ENCODE measurements around the gene ZNF280C. TPM values are rescaled to one million over a fixed set of nuclear protein-coding genes. Genes with fewer than 3 reads are reported as not detected.

Gene ZNF280C, protein sequence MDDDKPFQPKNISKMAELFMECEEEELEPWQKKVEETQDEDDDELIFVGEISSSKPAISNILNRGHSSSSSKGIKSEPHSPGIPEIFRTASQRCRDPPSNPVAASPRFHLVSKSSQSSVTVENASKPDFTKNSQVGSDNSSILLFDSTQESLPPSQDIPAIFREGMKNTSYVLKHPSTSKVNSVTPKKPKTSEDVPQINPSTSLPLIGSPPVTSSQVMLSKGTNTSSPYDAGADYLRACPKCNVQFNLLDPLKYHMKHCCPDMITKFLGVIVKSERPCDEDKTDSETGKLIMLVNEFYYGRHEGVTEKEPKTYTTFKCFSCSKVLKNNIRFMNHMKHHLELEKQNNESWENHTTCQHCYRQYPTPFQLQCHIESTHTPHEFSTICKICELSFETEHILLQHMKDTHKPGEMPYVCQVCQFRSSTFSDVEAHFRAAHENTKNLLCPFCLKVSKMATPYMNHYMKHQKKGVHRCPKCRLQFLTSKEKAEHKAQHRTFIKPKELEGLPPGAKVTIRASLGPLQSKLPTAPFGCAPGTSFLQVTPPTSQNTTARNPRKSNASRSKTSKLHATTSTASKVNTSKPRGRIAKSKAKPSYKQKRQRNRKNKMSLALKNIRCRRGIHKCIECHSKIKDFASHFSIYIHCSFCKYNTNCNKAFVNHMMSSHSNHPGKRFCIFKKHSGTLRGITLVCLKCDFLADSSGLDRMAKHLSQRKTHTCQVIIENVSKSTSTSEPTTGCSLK
- total RNA-seq, result 1 to 10 TPM; 4.1 to 6.7 TPM

DNA sequence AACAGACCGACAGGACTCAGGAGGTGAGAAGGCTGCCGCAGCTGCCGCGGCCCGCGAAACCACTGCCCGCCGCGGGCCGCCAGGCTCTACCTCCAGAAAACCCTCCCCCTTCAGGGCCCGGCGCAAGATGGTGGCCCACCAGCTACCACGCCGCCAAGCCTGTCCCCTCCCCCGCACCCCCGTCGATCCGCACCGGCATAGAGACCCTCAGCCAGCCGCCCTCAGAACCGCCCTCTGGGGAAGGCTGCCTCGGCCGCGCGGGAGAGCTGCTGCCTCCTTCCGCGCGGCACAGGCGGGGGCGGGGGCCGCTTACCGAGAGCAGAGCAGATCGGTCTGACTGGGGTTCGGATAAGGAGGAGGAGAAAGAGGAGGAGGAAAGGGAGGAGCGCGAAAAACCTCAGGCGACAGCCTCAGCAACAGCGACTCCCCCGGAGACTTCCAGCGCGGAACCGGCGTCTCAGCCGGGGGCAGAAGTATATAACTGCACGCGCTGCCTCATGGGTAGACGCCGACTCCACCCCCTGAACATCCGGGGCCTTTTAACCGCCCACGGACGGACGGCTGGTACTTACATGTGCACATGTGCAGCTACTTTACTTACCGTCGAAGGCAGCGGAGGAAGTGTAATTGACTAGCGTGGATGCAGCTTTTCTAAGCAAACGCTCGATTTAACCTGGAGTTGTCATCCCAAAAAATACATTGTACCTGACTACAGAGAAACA, at the start of gene ZNF280C:
ZNF280C (minus strand) TSS at position 451 of the 722 bp plus-strand sequence. CDS start 8,450 bp downstream, outside the sequence.
- DNase-seq (ENCODE audit: low spot score), result peak; percentile 93
- H3K9me3 Mint-ChIP-seq, result no peaks in the 10 kb centered on the region
- H3K36me3 Mint-ChIP-seq, result no peaks in the 10 kb centered on the region
- peak within 1 kb of the TSS; percentile 78 to 87 for H3K27ac Mint-ChIP-seq
- ATAC-seq, result peak; percentile 97 to 98
- peak within 1 kb of the TSS; percentile 89 for H3K4me3 Mint-ChIP-seq
- H3K27me3 Mint-ChIP-seq, result peaks cover 0 to 9% of the 10 kb centered on the region in 2 donors
- no peaks in the 10 kb centered on the region for H3K4me1 Mint-ChIP-seq (ENCODE audit: low read depth in 2 of 2)

DNA sequence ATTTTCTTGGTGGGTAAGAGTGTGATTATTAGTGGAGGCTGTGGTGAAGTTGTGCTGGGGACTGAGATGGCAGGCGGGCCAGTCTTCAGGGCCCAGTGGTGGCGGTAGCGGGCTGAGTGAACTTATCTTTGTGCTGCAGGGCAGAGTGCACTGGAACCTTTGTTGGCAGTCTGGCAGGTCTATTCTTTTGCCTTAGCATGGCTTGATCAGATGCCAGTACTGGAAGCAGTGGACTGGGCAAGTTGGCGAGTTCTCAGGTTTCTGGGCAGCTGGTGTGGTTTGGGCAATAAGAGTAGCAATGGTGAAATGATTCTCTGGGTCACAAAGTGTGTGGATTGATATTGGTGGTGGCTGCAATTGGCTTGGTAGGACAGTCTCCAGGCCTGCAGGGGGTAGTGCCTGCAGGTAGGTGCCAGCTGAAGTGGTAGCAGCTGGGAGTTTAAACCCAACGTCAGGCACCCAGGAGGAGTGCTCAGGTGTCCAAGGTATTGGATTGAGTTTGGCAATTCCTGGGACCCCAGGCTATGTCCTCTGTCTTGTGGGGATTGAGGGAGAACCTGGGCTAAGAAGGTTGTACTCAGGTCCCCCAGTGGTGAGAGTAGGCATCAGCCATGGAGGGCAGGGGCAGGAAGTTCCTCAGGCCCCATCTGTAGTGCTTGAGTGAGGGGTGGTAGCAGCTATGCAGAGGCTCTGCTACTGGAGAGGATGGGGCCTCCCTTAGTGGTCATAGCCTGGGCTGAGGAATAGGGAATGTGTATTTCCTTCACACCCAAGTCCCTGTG, 36.1 kb upstream of the ZNF280C start:
- H3K4me3 Mint-ChIP-seq, result no peak overlapping the region
- no peaks in the 10 kb centered on the region for H3K36me3 Mint-ChIP-seq
- DNase-seq (ENCODE audit: low spot score) (no peak), ATAC-seq (no peak)
- H3K27ac Mint-ChIP-seq, result no peak overlapping the region
- no peaks in the 10 kb centered on the region for H3K4me1 Mint-ChIP-seq (ENCODE audit: low read depth in 2 of 2)
- peaks cover 6 to 15% of the 10 kb centered on the region in 2 donors for H3K27me3 Mint-ChIP-seq
- H3K9me3 Mint-ChIP-seq, result no peaks in the 10 kb centered on the region

DNA sequence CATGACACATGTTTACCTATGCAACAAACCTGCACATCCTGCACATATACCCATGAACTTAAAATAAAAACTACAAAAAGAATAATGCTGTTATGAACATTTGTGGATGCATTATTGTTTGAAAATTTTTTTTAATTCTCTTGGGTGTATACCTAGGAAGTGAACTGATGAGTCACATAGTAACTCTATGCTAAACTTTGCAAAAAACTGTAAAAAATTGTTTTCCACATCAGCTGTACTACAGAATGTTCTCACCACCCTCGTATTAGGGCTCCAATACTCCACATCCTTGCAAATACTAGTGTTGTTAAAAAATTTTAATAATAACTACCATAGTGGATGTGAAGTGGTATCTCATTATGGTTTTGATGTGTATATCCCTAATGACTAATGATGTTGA, 33.3 kb upstream of the ZNF280C start:
- ATAC-seq, result no peak
- H3K4me3 Mint-ChIP-seq, result no peak overlapping the region

DNA sequence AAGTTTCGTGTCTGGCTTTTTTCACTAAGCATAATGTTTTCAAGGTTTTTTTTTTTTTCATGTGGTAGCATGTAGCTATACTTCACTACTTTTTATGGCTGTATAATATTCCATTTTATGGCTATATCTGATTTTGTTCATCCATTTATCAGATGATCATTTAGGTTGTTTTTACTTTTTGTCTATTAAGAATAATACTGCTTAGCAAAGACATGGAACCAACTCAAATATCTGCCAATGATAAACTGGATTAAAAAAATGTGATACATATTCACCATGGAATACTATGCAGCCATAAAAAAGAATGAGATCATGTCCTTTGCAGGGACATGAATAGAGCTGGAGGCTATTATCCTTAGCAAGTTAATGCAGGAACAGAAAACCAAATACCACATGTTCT, 32.7 kb upstream of the ZNF280C start:
- ATAC-seq (no peak), DNase-seq (ENCODE audit: low spot score) (no peak)
- Mint-ChIP-seq H3K36me3 (no peaks in the 10 kb centered on the region), H3K27me3 (peaks cover 6 to 19% of the 10 kb centered on the region in 2 donors), H3K27ac (no peak overlapping the region), H3K9me3 (no peaks in the 10 kb centered on the region), H3K4me1 (ENCODE audit: low read depth in 2 of 2) (no peaks in the 10 kb centered on the region), H3K4me3 (no peak overlapping the region)

More for the DNA sequence above, 33.3 kb upstream of the ZNF280C start:
- Mint-ChIP-seq H3K4me1 (ENCODE audit: low read depth in 2 of 2) (no peaks in the 10 kb centered on the region), H3K36me3 (no peaks in the 10 kb centered on the region), H3K27ac (no peak overlapping the region), H3K27me3 (peaks cover 6 to 16% of the 10 kb centered on the region in 2 donors), H3K9me3 (no peaks in the 10 kb centered on the region)
- no peak for DNase-seq (ENCODE audit: low spot score)

DNA sequence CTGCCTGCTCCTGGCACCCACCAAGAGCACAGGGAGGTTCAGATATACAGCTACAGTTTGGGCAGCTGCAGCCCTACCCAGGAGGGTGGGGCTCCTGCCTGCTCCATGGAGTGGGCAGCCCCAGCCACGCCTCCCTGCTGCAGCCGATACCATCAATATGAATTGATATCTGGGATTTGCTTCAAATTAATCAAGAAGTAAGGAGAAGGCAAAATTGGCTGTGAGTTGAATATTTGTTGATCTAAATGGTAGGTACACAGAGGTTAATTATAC, 31.2 kb upstream of the ZNF280C start:
- no peak for DNase-seq (ENCODE audit: low spot score)
- H3K9me3 Mint-ChIP-seq, result no peaks in the 10 kb centered on the region
- H3K4me1 Mint-ChIP-seq (ENCODE audit: low read depth in 2 of 2), result no peaks in the 10 kb centered on the region
- ATAC-seq, result peak in 1 of 2 donors; percentile 57
- H3K27ac Mint-ChIP-seq, result no peak overlapping the region
- H3K27me3 Mint-ChIP-seq, result peaks cover 6 to 26% of the 10 kb centered on the region in 2 donors
- no peaks in the 10 kb centered on the region for H3K36me3 Mint-ChIP-seq
- H3K4me3 Mint-ChIP-seq, result no peak overlapping the region

DNA sequence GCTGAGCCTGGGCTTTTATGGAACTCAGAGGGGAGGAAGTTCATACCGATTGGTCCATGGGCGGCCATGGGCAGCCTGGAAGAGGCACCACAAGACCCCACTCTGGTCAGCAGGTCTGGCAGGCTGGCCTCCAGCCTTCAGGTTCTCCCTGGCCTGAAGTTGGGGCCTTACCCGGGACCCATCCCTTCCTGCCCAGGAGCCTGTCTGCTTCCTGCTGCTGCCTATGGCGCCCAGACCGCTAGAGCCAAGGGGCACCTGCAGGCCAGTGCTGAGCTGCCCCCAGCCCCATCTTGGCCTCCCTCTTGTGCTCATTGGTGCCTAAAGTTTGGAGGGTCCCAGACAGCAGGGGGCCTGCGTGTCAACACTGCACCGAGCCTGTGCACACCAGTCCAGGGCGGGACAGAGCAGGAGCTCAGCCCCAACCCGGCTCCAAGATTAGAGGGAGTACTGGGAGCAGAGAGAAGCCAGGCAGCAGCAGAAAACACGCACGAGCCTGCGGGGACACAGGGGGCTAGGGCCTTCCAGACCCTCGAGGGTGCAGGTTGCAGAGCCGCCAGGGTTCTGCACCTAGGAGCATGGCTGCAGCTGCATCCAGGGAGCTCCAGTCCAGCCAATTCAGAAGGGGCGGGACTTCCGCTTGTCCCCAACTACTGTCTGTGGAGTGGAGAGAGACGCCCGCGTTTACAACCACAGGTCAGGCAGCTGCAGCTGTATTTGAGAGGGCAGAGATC, 30.7 kb upstream of the ZNF280C start:
- DNase-seq (ENCODE audit: low spot score), result no peak
- no peaks in the 10 kb centered on the region for H3K4me1 Mint-ChIP-seq (ENCODE audit: low read depth in 2 of 2)
- H3K27me3 Mint-ChIP-seq, result peaks cover 6 to 25% of the 10 kb centered on the region in 2 donors
- H3K36me3 Mint-ChIP-seq, result no peaks in the 10 kb centered on the region
- no peaks in the 10 kb centered on the region for H3K9me3 Mint-ChIP-seq
- ATAC-seq, result peak in 1 of 2 donors; percentile 56
- H3K27ac Mint-ChIP-seq, result no peak overlapping the region
- H3K4me3 Mint-ChIP-seq, result no peak overlapping the region

DNA sequence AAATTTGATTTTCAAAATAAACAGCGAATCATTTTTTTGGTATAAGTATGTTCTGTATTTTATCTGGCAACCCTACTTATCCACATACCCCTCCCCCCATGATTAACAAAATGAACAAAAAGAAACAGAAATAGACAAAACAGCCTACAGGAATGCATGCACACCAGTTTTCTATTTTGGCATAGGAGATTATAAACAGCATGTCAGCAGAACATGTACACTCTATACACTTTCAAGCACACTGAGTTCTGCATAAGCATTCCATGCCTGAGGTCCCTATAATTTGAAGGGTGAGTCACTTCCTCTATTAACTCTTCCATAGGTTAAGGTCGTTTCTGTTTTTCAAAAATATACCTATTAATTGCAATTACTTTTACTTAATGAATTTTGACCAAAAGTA, 28.0 kb upstream of the ZNF280C start:
- Mint-ChIP-seq H3K36me3 (no peaks in the 10 kb centered on the region), H3K27me3 (peaks cover 0 to 21% of the 10 kb centered on the region in 2 donors), H3K4me3 (no peak overlapping the region), H3K4me1 (ENCODE audit: low read depth in 2 of 2) (no peaks in the 10 kb centered on the region), H3K9me3 (no peaks in the 10 kb centered on the region), H3K27ac (no peak overlapping the region)
- no peak for DNase-seq (ENCODE audit: low spot score)
- ATAC-seq, result no peak

DNA sequence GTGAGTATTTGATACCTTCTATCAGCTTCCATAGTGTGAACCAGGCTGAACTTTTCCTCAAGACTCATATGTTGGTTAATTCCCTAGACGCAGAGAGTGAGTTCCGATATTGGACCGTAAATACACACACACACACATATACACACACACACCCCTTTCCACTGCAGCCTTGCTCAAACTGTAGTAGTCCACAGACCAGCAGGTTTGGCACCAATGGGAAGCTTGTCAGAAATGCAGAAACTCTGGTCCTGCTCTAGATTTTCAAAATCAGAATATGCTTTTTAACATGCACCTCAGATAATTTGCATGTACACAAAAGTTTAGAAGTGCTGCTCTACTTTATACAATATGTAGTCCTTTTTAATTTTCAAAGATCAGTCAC, 27.6 kb upstream of the ZNF280C start:
- Mint-ChIP-seq H3K4me3 (no peak overlapping the region), H3K27me3 (peaks cover 0 to 22% of the 10 kb centered on the region in 2 donors), H3K9me3 (no peaks in the 10 kb centered on the region), H3K27ac (no peak overlapping the region), H3K4me1 (ENCODE audit: low read depth in 2 of 2) (no peaks in the 10 kb centered on the region), H3K36me3 (no peaks in the 10 kb centered on the region)
- no peak for DNase-seq (ENCODE audit: low spot score)
- no peak for ATAC-seq

DNA sequence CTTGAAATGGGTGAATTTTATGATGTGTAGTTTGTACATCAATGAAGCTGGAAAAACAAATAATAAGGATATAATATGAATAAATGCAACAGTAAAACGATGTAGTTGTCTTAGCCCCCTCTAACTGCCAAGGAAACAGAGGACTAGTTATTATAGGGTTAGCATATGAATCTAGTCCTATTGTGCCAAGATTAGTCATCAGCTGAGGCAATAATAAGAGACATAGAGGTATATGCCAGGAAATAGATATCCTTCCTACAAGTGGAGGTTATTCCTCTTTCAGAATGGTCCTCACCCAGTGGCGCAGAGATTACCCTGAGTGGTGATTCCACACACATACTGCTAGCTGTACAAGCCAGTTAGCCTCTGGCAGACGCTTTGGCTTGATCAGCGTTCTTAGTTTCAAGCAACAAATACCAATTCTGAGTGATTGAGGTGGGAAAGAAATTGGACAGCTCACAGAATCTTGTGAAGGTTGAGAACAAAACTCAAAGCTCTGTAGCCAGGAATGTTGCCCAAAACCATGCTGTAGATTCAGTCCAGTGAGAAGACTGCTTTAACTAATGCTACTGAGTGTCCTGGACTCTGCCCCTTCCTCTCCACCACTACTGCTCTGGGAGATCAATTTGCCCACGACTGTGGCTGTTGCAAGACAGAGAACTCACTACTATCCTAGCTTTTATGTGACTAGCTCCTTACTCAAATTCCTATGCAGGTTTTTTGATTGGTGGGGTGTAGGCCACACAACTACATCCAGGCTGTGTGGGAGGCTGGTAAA, 27.0 kb upstream of the ZNF280C start:
- Mint-ChIP-seq H3K4me1 (ENCODE audit: low read depth in 2 of 2) (no peaks in the 10 kb centered on the region), H3K4me3 (no peak overlapping the region), H3K27ac (no peak overlapping the region), H3K36me3 (no peaks in the 10 kb centered on the region), H3K9me3 (no peaks in the 10 kb centered on the region), H3K27me3 (peaks cover 0 to 24% of the 10 kb centered on the region in 2 donors)
- no peak for ATAC-seq
- no peak for DNase-seq (ENCODE audit: low spot score)

DNA sequence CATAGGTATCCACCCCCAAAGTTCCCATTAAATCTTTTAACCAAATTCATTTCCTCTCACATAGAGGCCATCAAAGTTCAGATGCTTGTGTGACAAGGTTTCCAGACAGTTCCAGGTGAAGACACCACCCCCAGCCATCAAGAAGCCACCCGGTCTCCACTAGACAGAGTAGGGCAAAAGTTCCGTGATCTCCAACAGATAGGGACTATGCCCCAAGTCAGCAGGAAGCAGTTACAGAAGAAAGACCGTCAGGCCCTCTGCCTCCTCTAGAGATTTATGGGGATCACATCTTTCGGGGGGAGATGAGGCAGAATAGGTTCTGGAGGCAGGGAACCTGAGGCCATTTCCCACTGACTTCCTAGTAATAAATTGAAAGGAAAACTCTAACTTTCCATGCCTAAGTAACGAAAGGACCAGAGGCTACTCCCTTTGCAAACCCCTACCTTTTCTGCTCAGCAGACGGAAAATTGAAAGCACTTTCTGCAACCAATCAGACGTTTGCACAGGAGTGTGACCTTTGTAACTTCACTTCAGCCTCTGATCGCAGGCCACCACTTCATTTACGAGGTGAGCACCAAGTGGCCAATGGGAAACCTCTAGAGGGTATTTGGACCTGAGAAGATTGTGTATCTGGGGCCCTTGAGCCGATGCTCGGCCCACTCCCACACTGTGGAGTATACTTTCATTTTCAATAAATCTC, 18.5 kb upstream of the ZNF280C start:
- Mint-ChIP-seq H3K4me1 (ENCODE audit: low read depth in 2 of 2) (no peaks in the 10 kb centered on the region), H3K9me3 (no peaks in the 10 kb centered on the region), H3K27me3 (peaks cover 7 to 19% of the 10 kb centered on the region in 2 donors), H3K27ac (no peak overlapping the region), H3K4me3 (no peak overlapping the region), H3K36me3 (no peaks in the 10 kb centered on the region)
- DNase-seq (ENCODE audit: low spot score) (no peak), ATAC-seq (no peak)

DNA sequence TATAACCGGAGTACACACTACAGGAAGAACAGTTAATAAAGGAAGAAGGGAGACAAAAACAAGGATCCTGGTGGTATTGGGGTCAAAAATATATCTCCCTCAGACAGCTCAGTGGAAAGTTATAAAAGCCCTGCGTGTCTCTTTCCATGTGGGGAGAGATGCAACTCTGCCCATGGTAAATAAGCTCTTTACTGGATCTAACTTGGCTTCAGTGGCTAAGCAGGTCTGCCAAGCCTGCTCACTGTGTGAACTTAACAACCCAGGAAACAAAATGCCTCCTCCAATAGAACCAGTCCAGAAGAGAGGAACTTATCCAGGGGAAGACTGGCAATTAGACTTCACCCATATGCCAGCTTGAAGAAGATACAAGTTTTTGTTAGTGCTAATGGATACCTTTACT, 17.0 kb upstream of the ZNF280C start:
- ATAC-seq, result no peak
- H3K27me3 Mint-ChIP-seq, result peaks cover 8 to 11% of the 10 kb centered on the region in 2 donors
- H3K27ac Mint-ChIP-seq, result no peak overlapping the region

DNA sequence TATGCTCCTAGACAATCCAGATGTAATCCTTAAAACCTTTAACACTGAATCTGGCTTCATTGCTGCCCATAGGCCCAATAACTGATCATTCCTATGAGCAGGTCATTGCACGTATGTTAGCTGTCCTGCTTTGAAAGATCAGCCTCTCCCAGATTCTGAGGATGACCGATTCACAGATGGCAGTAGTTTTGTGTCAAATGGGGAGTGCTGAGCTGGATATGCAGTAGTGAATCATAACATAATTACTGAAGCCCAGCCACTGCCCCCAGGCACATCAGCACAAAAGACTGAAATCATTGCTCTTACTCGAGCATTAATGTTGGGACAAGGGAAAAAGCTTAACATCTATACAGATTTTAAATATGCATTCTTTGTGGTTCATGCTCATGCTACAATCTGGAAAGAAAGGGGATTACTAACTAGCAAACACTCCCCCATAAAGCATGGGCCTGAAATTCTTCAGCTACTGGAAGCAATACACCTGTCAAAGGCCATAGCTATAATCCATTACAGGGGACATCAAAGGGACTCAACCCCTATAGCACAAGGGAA, 16.4 kb upstream of the ZNF280C start:
- Mint-ChIP-seq H3K27ac (no peak overlapping the region), H3K36me3 (no peaks in the 10 kb centered on the region), H3K27me3 (peaks cover 10 to 12% of the 10 kb centered on the region in 2 donors), H3K4me3 (no peak overlapping the region), H3K9me3 (no peaks in the 10 kb centered on the region), H3K4me1 (ENCODE audit: low read depth in 2 of 2) (peaks cover 0 to 2% of the 10 kb centered on the region in 2 donors)
- DNase-seq (ENCODE audit: low spot score) (no peak), ATAC-seq (no peak)

More for the DNA sequence above, 17.0 kb upstream of the ZNF280C start:
- peaks cover 0 to under 1% of the 10 kb centered on the region in 2 donors for H3K4me1 Mint-ChIP-seq (ENCODE audit: low read depth in 2 of 2)
- DNase-seq (ENCODE audit: low spot score), result no peak
- no peaks in the 10 kb centered on the region for H3K36me3 Mint-ChIP-seq
- H3K4me3 Mint-ChIP-seq, result no peak overlapping the region
- no peaks in the 10 kb centered on the region for H3K9me3 Mint-ChIP-seq
